K562 treated with DMSO at 1 percent for 48 hours (cell line): ENCODE measurements around the gene LSM7. TPM values are rescaled to one million over a fixed set of nuclear protein-coding genes. Genes with fewer than 3 reads are reported as not detected.

ENCODE experiments used
- total RNA-seq: library from RNA; unstranded; fragments of 300-600 nt; gene quantifications from 2 replicates; pipeline ENCODE4 v1.2.3, GENCODE V29; 2022; ENCODE audit warnings: low replicate concordance; ENCODE audit errors: extremely low read depth

The LSM7 gene
- total RNA-seq: not detected in 2 replicates

DNA sequence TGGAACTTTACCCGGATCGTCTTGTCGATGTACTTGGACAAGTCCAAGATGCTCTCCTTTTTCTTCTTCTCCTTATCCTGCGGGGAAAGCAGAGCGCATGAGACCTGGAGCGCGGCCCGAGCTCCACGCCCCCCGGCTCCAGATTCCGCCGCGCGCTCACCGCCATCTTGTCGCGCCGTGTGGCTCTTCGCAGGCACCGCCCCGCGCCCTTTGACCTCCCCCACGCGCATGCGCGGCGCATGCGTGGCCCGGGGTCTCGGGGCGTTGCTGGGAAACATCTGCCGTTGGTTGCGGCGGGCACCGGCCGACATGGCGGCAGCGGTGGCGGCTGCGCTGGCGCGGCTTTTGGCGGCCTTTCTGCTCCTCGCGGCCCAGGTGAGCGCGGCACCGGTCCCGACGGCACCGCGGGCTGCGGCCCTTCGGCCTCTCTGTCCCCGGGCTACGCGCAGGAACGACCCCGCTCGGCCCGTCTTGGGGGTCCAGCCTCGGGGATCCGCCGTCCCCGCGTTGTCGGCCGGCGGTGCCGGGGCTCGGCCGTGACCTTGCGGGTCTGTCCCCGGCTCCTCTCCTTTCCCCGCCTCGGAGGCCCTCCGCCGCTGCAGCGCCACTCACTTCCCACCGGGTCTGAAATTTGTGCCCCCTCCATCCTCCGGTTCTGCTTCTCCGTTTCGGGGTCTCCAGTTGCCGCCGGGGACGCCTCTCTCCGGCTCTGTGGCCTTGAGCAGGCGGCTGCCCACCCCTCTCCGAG is at the start of gene LSM7, which contains the start of gene SPPL2B:
Gene LSM7 (minus strand): TSS at position 186 of the 748 bp plus-strand sequence. CDS start 20 bp downstream, at position 166.
Gene SPPL2B (plus strand): TSS at position 284 of the 748 bp plus-strand sequence. CDS start 26 bp downstream, at position 310.

DNA sequence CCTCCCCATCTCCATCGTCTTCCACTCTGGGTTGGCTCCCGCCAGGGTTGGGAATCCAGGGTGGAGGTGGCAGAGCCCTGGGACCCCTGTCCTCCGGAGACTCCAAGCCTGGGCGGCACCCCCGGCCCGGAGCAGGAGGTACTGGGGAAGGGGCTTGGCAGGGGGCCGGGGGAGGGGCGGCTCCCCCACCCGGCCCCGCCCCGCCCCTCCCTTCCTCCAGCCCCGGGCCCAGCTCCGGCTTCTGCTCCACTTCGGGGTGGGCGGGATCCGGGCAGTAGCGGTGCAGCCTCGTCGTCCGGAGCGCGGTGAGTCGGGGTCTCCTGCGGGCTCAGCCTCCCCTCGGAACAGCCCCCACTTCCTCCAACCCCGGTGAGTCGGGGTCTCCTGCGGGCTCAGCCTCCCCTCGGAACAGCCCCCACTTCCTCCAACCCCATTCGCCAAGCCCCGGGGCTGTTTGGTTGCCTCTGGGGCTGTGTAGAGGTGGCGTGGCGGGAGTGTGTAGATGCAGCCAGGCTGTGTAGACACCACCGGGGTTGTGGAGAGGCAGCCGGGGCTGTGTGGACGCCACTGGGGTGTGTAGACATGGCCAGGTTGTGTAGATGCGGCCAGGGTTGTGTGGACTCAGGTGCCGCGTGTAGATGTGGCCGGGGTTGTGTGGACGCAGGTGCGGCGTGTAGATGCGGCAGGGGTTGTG is 31.8 kb upstream of the LSM7 start, which contains the start of gene TMPRSS9:
Gene TMPRSS9 (plus strand): TSS at position 274 of the 694 bp plus-strand sequence. CDS start 29,521 bp downstream, outside the sequence.

DNA sequence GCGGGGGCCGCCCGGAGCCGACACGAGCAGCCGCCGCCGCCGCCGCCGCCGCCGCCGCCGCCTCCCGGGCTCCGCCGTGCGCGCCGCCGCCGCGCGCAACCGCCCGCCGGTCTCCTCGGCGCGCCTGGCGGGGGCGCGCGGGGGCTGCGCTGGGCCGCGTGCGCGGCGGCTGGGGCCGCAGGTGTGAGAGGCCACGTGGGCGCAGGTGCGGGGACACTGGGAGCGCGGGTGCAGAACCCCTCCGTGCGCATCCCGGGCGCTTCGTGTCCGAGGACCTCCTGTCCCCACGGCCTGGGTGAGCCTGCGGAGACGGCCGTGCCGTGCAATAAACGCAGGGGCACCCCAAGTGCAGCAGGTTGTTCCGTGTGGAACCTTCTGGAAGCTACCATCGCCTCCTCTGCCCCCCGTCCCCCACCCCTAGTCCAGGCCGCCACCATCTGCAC is 20.3 kb downstream of the LSM7 start, which contains the start of gene LINGO3:
Gene LINGO3 (minus strand): TSS at position 41 of the 443 bp plus-strand sequence. CDS start 16,378 bp downstream, outside the sequence.

DNA sequence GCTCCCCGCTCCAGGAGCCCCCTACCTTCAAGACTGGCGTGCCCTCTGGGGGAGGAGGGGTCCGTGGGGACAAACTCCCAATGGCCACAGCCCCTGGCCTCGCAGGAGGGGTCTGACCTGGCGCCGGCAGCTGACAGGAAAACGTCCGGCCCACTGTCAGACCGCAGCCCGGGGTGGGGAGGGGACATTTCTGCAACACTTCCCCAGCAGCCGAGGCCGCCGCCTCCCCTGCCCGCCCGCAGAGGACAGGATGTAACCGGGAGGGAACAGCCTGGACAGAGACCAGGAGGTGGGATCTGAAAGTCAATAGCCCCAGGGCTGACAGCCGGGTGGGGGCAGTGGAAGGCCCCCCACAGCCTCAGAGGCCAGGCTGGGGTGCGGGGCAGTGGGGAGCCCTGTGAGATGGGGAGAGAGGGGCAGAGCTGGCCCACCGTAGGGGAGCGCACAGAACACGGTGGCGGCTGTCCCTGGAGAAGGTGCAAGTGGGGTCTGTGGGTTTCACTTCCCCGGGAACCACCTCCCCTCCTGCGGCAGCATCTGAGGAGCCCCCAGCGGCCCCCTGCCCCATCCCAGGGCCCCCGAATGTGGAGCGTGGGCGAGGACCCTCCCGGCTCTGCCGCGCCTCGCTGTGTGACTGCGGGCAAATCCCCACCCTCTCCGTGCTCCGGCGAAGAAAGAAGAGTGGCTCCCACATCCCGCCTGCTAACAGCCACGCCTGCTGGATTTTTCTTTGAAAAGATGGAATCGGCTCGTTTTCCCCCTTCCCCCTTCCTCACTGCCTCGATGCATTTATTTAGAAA is 46.1 kb downstream of the LSM7 start, which contains the start of gene PEAK3:
Gene PEAK3 (minus strand): TSS at position 114 of the 800 bp plus-strand sequence. CDS start 1,244 bp downstream, outside the sequence.

Other genes starting within 250 kb of the LSM7 start
- gene MOB3A, start 232.3 kb downstream of the LSM7 start, total RNA-seq: not detected in 2 replicates
- not detected in 2 replicates for gene IZUMO4, start 231.7 kb downstream of the LSM7 start, total RNA-seq
- 532 TPM in 1 of 2 replicates, not detected in the other for gene AP3D1, start 177.0 kb downstream of the LSM7 start, total RNA-seq
- not detected in 2 replicates for gene DOT1L, start 164.7 kb downstream of the LSM7 start, total RNA-seq
- gene PLEKHJ1, start 92.3 kb downstream of the LSM7 start, total RNA-seq: 447 TPM in 1 of 2 replicates, not detected in the other
- gene SF3A2, start 91.8 kb downstream of the LSM7 start, total RNA-seq: not detected in 2 replicates
- 225 TPM in 1 of 2 replicates, not detected in the other for gene AMH, start 79.3 kb downstream of the LSM7 start, total RNA-seq
- gene JSRP1, start 72.2 kb downstream of the LSM7 start, total RNA-seq: not detected in 2 replicates
- gene PEAK3, start 46.4 kb downstream of the LSM7 start, total RNA-seq: not detected in 2 replicates
- gene LINGO3, start 20.4 kb downstream of the LSM7 start, total RNA-seq: not detected in 2 replicates
- not detected in 2 replicates for gene SPPL2B, start 98 bp upstream of the LSM7 start, total RNA-seq
- gene TMPRSS9, start 31.7 kb upstream of the LSM7 start, total RNA-seq: not detected in 2 replicates
- gene TIMM13, start 99.0 kb upstream of the LSM7 start, total RNA-seq: not detected in 2 replicates
- gene LMNB2, start 128.4 kb upstream of the LSM7 start, total RNA-seq: not detected in 2 replicates
- not detected in 2 replicates for gene GADD45B, start 147.5 kb upstream of the LSM7 start, total RNA-seq